A549 (cell line): ENCODE measurements around the gene LRRC9.
"Not testable (repeated sequence)": the region's sequence is repeated elsewhere in the genome, so short reads cannot be mapped to it uniquely, and the experiment has no call there.

Source experiments
- BHLHE40 ChIP-seq: IDR thresholded peaks from 2 replicates; pipeline ENCODE4 v1.6.1; 2012; ENCODE audit warnings: low read depth, low read length, inconsistent platforms
- CHD4 ChIP-seq: fragments of 200-600 bp; sonication (generic); IDR thresholded peaks from 2 replicates; pipeline ENCODE4 v1.6.1; 2016; ENCODE audit warnings: antibody characterized with exemption, mild to moderate bottlenecking, borderline replicate concordance
- EP300 ChIP-seq, 2 experiments: fragments of >200 bp; sonication (Bioruptor Twin); formaldehyde crosslinking; IDR thresholded peaks; 2 replicates in 1 of 2; 3 replicates in 1 of 2; pipeline ENCODE4 v1.6.1; 2016 to 2017
- PHF8 ChIP-seq: fragments of 200-600 bp; sonication (generic); IDR thresholded peaks from 2 replicates; pipeline ENCODE4 v1.6.1; 2016; ENCODE audit warnings: low read depth, mild to moderate bottlenecking, antibody characterized with exemption, moderate library complexity, borderline replicate concordance
- POLR2A ChIP-seq: IDR thresholded peaks from 2 replicates; pipeline ENCODE4 v1.6.1; 2012; ENCODE audit warnings: mild to moderate bottlenecking, low read length
- POLR2AphosphoS2 ChIP-seq: conservative IDR thresholded peaks from 2 replicates; pipeline ENCODE4 v1.6.1; 2012; ENCODE audit warnings: low read length, improper control_type of control experiment, inconsistent platforms
- REST ChIP-seq: fragments of 200-600 bp; sonication (generic); IDR thresholded peaks from 2 replicates; pipeline ENCODE4 v1.6.1; 2016; ENCODE audit warnings: antibody characterized with exemption, mild to moderate bottlenecking, moderate library complexity
- TF ChIP-seq, protein P1 (sequence below): fragments of >200 bp; sonication (Bioruptor Twin); formaldehyde crosslinking; IDR thresholded peaks from 3 replicates; pipeline ENCODE4 v1.5.1; 2016

- TF ChIP-seq, protein P1, sequence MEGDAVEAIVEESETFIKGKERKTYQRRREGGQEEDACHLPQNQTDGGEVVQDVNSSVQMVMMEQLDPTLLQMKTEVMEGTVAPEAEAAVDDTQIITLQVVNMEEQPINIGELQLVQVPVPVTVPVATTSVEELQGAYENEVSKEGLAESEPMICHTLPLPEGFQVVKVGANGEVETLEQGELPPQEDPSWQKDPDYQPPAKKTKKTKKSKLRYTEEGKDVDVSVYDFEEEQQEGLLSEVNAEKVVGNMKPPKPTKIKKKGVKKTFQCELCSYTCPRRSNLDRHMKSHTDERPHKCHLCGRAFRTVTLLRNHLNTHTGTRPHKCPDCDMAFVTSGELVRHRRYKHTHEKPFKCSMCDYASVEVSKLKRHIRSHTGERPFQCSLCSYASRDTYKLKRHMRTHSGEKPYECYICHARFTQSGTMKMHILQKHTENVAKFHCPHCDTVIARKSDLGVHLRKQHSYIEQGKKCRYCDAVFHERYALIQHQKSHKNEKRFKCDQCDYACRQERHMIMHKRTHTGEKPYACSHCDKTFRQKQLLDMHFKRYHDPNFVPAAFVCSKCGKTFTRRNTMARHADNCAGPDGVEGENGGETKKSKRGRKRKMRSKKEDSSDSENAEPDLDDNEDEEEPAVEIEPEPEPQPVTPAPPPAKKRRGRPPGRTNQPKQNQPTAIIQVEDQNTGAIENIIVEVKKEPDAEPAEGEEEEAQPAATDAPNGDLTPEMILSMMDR: not testable (repeated sequence)
- TF ChIP-seq POLR2AphosphoS2; REST; POLR2A; CHD4; PHF8; BHLHE40; EP300 (IDR thresholded peaks at IDR 0.05): not testable (repeated sequence)
Measured at GRCh38 chr14:60099855-60100254, 179.9 kb downstream of the LRRC9 start.
